ENCODE data around the gene MYO1G.
"Not testable (repeated sequence)": the region's sequence is repeated elsewhere in the genome, so short reads cannot be mapped to it uniquely, and the experiment has no call there.

The MYO1G gene

DNA sequence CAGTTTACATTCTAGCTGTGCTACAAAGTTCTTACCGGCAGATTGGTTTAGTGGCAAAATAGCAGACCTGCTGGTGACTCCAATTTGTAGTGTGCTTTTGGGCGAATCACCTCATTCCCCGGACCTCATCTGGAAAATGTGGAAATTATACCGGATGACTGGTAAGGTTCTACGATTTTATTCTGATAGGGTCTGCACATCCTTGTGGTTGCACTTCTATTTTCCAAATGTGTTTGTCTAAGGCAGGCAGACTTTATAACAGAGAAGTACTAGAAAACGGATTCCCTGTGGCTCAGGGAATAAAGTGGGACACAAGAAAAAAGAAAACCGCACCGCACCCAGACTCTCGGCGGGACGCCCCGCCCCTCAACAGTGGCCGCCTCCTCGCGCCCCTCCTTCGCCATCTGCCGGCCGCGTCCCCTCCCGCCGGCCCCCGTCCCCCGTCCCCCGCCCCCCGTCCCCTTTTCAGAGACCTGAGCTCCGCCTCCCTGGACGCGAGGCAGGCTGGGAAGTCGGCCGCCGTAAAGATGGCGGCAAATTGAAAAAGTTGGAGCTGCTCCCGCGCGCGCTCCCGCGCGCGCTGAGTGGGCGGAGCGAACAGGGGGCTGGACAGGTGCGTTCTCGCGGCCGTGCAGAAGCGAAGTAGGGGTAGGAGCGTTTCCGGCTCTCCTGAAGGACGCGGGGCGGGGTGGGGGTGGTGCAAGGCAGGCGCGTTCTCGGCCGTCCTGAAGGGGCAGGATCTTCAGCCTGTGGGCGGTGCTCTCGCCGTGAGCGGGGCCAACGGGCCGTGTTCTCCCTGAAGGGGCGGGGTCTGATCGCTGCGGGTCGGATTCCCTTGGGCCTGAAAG lies 20.7 kb upstream of the MYO1G start:
- peak; percentile 100 for DNase-seq

GRCh38 chr7:44998153-44998871 lies 19.5 kb upstream of the MYO1G start:
- DNase-seq, result peak; percentile 46

DNA sequence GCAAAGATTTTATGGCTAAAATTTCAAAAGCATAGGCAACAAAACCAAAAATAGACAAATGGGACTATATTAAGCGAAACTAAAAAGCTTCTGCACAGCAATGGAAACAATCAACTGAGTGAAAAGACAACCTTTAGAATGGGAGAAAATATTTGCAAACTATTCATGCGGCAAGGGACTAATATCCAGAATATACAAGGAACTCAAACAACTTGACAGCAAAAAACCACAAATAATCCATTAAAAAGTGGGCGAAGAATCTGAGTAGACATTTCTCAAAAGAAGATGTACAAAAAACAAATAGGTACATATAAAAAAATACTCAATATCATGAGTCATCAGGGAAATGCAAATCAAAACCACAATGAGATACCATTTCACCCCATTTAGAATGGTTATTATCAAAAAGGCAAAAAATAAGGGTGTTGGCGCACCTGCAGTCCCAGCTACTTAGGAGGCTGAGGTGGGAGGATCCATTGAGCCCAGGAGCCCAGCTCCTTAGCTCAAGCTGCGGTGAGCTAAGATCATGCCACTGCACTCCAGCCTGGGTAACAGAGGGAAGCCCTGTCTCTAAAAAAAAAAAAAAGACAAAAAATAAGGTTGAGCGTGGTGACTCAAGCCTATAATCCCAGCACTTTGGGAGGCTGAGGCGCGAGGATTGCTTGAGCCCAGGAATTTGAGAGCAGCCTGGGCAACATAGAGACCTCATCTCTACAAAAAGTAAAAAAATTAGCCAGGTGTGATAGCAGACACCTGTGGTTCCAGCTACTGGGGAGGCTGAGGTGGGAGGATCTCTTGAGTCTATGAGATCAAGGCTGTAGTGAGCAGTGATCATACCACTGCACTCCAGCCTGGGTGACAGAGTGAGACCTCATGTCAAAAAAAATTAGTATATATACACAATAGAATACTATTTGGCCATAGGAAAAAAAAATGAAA lies 17.0 kb upstream of the MYO1G start:
- DNase-seq, result no peak

DNA sequence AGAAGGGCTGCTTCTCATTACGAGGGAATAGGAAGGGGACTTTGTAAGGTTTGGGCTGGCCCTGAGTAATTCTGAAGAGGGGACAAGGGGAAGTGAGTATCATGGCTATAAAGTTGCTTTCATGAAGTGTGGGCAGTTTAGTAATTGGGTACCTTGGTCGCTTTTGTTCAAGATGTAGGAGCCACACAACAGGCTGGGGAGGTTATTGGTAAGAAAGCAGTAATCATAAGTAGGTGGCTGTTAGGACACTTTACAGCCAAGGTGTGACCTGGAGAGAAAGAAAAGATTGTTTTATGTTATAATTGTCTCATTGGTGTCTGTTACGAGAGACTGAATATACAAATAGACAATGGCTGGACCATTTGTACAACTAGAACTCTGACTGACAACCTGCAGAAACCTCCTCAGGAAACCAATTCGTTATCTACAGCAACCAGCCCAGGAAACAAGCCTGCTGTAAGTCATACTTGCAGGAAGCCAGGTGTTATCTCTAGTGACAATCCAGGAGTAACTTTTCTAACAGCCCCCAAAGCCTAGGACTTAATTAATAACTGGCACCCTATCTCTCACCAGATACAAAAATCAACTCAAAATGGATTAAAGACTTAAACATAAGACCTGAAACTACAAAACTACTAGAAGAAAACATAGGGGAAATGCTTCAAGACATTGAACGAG lies 16.2 kb upstream of the MYO1G start:
- peak; percentile 97 for DNase-seq

GRCh38 chr7:44992004-44992795 lies 13.4 kb upstream of the MYO1G start:
- DNase-seq, result not testable (repeated sequence)

DNA sequence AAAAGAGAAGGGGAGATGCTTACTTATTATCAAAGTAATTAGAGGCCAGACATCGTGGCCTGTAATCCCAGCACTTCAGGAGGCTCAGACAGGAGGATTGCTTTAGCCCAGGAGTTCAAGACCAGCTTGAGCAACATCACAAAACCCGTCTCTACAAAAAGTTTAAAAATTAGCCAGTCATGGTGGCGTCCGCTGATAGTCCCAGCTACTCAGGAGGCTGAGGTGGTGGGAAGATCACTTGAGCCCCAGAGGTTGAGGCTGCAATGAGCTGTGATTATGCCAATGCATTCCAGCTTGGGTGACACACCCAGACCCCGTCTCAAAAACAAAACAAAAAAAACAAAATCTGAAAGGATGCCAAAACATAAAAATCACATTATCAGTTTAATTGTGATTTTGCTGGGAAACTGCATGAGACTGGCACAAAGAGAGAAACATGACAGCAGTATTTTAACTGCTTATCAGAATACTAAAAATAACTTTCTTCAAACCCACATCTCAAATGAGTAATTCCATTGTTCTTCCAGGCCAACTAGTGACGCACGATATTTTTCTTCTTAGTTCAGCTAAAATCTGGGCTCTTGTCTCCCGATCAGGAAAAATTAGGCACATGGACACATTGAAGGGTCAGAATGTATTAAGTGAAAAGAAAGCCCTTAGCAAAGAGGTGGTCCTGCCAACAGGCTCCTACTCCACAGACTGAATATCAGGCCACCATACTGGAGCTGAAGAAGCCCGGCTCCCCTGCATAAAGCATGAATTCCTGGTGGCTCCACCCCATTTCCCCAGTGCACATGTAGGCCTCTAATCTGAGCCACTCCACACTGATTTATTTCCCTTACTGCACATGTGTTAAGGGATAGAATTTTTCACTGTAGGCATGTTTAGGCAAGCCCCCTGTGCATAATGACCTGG lies 11.6 kb upstream of the MYO1G start:
- no peak for DNase-seq

DNA sequence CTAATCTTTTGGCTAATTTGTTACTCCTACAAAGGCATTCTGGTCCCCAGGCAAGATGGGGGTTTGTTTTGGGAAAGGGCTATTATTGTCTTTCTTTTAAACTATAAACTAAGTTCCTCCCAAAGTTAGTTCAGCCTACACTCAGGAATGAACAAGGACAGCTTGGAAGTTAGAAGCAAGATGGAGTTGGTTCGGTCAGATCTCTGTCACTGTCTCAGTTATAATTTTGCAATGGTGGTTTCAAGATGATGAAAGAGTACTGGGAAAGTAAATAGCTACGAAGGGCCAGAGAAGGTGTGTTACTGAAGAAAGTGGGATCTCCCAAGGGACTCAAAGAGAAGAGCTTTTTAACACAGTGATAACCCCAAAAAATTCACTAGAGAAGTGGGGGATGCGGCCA lies 10.3 kb upstream of the MYO1G start:
- DNase-seq, result no peak

DNA sequence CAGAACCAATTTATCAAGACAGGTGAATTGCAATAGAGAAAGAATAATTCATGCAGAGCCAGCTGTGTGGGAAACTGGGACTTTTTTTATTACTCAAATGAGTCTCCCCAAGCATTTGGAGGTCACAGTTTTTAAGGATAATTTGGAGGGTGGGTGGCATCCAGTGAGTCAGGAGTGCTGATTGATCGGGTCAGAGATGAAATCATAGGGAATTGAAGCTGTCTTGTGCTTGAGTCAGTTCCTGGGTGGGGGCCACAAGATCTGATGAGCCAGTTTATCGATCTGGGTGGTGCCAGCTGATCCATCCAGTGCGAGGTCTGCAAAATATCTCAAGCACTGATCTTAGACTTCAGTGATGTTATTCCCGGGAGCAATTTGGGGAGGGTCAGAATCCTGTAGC lies 9.9 kb upstream of the MYO1G start:
- no peak for DNase-seq

DNA sequence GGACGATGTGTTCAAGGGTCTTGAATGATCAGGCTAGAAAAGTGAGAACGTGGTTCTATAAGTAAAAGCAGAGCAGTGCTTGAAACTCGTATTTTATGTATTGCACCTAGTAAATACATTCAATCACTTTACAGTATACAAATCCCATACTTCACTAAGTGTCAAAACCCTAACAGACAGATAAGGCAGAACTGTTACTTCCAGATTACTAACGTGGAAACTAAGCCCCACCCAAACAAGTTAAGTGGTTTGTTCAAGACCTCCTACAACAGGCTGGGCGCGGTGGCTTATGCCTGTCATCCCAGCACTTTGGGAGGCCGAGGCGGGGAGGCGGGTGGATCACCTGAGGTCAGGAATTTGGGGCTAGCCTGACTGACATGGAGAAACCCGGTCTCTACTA lies 9.2 kb upstream of the MYO1G start:
- DNase-seq, result peak; percentile 87

- no peak for DNase-seq
Measured at GRCh38 chr7:44987457-44987856, 8.6 kb upstream of the MYO1G start.

DNA sequence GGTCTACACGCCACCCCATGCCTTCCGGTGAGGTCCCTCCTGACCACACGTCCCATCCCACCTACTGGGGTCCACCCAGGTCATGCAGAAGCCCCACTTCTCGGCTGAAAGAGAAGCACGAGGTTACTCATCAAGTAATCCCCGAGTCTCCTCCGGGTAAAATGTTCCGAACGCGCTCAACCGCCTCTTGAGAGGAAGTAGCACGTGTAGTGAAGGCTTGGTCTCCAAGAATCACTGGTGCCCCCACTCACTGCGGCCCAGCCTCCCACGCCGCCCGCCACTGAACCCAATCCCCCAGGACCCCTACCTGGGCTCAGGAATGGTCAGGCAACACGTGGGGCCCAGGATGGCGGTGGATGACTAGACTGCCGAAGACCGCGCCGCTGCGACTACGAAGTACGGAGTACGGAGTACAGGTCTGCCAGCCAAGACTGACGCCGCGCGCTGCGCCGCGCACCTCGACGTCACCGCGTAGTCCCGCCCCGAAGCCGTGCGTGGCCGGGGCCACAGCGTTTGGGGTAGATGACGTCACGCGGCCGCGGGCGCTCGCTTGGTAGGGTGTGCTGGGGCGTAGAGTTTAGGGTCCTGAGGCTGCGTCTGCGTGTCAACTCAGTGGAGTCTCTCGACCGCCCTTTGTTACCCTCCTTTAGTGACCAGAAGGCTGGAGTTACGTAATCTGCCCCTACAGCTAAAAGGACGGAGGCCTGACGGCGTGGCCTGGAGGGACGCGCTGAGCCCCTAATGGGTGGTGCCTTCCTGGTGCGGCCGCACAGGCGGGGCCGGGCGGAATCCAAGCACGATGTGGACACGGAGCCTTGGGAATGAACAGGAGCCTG lies 7.6 kb upstream of the MYO1G start:
- DNase-seq, result peak; percentile 98

GRCh38 chr7:44985900-44986217 lies 7.0 kb upstream of the MYO1G start:
- DNase-seq, result no peak

GRCh38 chr7:44985033-44985695 lies 6.3 kb upstream of the MYO1G start:
- DNase-seq, result no peak

DNA sequence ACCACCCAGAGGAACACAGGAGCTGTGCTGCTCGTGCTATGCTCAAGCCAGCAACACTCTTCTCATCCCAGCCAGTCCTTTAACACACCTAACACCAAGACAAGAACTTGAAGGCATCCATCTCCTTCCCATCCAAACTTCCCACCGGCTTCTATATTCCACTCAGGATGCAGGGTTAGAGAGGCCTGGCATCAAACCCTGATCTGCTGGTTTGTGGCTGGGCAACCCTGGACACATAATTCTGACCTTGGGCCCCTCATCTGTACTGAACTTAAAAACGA lies 5.6 kb upstream of the MYO1G start:
- DNase-seq, result no peak

GRCh38 chr7:44983742-44984477 lies 5.1 kb upstream of the MYO1G start:
- no peak for DNase-seq

DNA sequence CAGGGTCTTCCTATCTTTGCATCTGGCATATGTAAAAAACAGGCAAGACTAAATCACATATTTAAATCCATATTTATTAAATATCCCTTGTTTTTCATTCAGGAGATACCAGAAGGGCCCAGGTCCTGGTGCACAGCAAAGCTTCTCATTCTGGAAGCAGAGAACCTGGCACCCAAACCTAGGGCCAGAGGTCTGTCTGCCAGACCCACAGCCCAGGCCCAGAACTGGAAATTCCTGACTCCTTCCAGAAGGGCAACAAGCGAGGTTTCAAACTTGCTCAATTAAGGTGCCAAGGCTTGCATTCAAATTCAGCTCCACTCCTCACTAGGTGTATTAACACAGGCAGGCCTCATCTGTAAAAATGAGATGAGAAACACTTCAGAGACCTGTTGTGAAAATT lies 4.2 kb upstream of the MYO1G start:
- no peak for DNase-seq

- no peak for DNase-seq
Measured at GRCh38 chr7:44982535-44982923, 3.7 kb upstream of the MYO1G start.

- peak; percentile 43 for DNase-seq
Measured at GRCh38 chr7:44981035-44981706, 2.4 kb upstream of the MYO1G start.
